ENCODE measurements around the gene FLT3.

DNA sequence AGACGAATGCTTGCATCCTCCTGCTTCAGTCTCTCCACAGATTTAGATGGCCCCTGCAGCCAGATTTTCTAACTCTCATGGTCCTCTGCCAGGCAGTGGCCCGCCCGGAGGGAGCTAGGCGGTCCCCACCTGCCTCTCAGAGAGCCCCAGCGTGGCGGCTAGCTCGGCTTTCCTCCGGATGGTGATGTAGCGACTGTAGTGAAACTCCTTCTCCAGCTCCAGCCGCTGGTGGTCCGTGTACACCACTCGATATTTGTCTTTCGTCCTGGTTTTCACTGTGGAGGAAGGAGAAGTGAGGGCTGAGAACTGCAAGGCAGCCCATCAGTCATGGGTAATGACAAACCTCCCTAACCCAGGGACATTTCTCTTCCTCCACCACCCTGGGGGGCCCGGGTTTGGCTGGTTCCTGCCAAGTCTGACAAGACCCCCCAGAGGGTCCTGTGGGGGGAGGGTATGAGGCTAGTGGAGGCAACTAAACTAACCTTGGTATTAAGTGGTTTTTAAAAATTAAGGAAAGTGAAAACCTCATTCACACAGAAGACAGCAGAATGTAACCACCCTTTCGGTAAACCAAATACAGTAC lies 135.5 kb downstream of the FLT3 start:
- TF ChIP-seq, protein P1, sequence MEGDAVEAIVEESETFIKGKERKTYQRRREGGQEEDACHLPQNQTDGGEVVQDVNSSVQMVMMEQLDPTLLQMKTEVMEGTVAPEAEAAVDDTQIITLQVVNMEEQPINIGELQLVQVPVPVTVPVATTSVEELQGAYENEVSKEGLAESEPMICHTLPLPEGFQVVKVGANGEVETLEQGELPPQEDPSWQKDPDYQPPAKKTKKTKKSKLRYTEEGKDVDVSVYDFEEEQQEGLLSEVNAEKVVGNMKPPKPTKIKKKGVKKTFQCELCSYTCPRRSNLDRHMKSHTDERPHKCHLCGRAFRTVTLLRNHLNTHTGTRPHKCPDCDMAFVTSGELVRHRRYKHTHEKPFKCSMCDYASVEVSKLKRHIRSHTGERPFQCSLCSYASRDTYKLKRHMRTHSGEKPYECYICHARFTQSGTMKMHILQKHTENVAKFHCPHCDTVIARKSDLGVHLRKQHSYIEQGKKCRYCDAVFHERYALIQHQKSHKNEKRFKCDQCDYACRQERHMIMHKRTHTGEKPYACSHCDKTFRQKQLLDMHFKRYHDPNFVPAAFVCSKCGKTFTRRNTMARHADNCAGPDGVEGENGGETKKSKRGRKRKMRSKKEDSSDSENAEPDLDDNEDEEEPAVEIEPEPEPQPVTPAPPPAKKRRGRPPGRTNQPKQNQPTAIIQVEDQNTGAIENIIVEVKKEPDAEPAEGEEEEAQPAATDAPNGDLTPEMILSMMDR (IDR thresholded peaks at IDR 0.05; ENCODE audit: low read depth, low read length), result no peak
- no peak for TF ChIP-seq EZH2phosphoT487 (IDR thresholded peaks at IDR 0.05; ENCODE audit: low read depth)

Measured in OCI-LY3 (cell line).